HL-60/S4 treated with phorbol 12-myristate 13-acetate at 8.2 ng/mL for 4 days and 3 days (cell line): ENCODE measurements around the gene FBP2.
"Not testable (repeated sequence)": the region's sequence is repeated elsewhere in the genome, so short reads cannot be mapped to it uniquely, and the experiment has no call there.

Experiments
- in situ Hi-C: fragments of 300-500 bp; cut with MboI; formaldehyde crosslinking; loops from 2 replicates; pipeline ENCODE4 v1.15.0; 2022; ENCODE audit warnings: low sequenced_read_pairs

FBP2 gene

GRCh38 chr9:94566550-94566949 lies 27.1 kb downstream of the FBP2 start:
- in situ Hi-C loops: no loop called here

GRCh38 chr9:94564279-94564678 lies 29.3 kb downstream of the FBP2 start:
- in situ Hi-C loops: not testable (repeated sequence)

DNA sequence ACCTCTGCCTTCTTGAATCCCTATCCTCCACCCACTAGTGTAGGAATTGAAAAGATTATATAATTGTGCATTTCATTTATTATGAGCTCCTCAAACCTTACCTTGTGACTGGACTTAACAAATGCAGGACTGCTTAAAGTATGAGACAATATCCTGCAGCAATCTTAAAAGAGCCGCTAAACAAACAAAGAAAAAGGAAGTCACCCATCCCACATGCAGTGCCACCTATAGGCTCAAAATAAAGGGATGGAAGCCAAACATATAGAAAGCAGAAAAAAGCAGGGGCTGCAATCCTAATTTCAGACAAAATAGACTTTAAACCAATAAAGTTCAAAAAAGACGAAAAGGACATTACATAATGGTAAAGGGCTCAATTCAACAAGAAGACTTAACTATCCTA lies 30.1 kb downstream of the FBP2 start:
- in situ Hi-C loops: no loop called here

- in situ Hi-C loops: no loop called here
Measured at GRCh38 chr9:94560237-94560636, 33.4 kb downstream of the FBP2 start.

- in situ Hi-C loops: no loop called here
Measured at GRCh38 chr9:94557376-94557775, 36.2 kb downstream of the FBP2 start.

GRCh38 chr9:94554439-94555331 lies 38.9 kb downstream of the FBP2 start, which contains the start of gene PCAT7:
Gene PCAT7 (plus strand): TSS chr9:94555083.
- in situ Hi-C loops: no loop called here

- in situ Hi-C loops: no loop called here
Measured at GRCh38 chr9:94554078-94554438, 39.6 kb downstream of the FBP2 start.

- in situ Hi-C loops: no loop called here
Measured at GRCh38 chr9:94553029-94553938, 40.3 kb downstream of the FBP2 start.

DNA sequence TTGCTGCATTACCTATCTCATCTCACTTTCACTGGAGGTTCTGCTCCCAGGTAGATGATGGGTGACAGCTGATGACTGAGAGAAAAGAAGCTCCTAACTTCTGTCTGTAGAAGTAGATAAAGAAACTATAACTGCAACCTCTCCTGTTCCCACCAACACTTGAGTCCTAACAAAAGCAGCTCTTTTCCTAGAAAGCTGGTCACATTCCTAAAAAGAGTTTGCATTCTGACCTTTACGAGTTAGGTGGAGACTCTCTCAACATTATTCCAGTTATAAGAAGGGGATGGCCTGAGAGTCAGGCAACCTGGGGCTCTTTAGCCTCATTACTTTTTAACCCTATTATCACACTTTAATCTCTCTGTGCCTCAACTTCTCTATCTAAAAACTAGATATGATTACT lies 47.7 kb downstream of the FBP2 start:
- in situ Hi-C loops: no loop called here

- in situ Hi-C loops: not testable (repeated sequence)
Measured at GRCh38 chr9:94544335-94544734, 49.3 kb downstream of the FBP2 start.

GRCh38 chr9:94538908-94539307 lies 54.7 kb downstream of the FBP2 start:
- in situ Hi-C loops: no loop called here

DNA sequence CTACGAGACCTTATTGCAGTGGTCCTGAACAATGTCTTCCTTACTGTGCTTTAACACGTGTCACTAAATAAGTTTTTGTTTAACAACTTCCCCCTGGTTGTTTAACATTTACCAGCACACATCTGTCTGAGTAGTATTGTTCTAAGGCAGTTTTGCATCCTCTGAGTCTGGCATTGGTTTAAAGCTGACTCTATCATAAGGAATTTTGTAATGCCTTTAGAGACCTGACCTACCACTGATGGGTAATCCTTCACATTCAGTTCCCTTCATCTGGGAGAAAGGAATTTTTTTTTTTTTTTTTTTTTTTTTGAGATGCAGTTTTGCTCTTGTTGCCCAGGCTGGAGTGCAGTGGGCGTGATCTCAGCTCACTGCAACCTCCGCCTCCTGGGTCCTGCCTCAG lies 58.7 kb downstream of the FBP2 start:
- in situ Hi-C loops: no loop called here

DNA sequence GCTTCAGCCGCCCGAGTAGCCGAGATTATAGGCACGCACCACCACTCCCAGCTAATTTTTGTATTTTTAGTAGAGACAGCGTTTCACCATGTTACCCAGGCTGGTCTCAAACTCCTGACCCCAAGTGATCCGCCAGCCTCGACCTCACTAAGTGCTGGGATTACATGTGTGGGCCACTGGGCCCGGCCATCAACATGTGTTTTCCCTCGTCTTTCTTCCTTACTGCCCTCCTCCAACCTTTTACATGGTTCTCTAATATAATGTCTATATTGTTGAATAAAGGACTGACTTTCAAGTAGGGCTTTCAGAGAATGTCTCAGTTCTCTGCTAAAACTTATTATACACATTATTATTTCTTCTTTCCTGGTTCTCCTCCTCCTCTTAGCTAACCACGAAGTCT lies 60.0 kb downstream of the FBP2 start:
- in situ Hi-C loops: no loop called here

DNA sequence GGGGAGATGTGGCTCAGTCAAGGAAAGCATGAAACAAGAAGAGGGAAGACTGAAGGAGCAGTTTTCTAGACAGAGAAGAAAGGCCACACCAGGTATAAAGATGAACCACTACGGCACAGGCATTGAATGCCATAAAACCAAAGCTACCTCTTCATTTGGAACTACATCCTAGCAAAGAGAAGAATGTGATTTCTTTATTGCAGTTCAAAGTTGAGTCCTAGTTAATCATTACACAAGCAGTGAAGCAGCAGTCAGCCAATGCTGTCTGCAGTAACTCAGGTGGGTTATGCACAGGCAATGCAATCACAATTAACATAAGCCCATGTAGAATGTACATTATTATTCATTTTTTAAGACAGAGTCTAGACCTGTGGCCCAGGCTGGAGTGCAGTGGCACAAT lies 60.5 kb downstream of the FBP2 start:
- in situ Hi-C loops: no loop called here

GRCh38 chr9:94528886-94529285 lies 64.7 kb downstream of the FBP2 start:
- in situ Hi-C loops: no loop called here

- in situ Hi-C loops: no loop called here
Measured at GRCh38 chr9:94526951-94527350, 66.7 kb downstream of the FBP2 start.

GRCh38 chr9:94526271-94526670 lies 67.4 kb downstream of the FBP2 start:
- in situ Hi-C loops: no loop called here

GRCh38 chr9:94525396-94526035 lies 68.1 kb downstream of the FBP2 start:
- in situ Hi-C loops: no loop called here

DNA sequence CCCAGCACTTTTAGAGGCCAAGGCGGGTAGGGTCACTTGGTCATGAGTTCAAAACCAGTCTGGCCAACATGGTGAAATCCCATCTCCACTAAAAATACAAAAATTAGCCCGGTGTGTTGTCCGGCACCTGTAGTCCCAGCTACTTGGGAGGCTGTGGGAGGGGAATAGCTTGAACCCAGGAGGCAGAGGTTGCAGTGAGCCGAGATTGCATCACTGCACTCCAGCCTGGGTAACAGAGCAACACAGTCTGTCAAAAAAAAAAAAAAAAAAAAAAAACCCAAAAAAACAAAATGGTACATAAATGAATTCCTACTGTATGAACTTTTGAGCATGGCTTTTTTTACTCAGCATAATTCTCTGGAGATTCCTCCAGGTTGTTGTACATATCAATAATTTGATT lies 76.4 kb downstream of the FBP2 start:
- in situ Hi-C loops: no loop called here

DNA sequence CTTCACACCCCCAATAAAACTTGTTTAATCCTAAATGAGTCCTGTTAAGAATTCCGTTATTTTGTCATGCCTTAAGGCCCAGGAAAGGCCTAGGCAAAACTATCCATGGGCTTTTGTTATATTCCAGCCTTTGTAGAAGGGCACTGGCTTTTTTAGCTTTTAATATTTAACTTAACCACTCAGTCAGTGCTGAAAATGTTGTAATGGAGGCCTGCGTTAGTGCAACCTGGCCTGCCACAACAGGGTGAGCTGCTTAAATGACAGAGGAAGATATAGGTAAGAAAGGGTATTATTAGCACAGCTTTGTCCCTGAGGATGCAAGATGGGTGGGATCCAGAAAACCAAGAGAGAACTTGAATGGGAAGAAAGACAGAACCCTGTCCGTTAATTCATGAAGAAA lies 78.9 kb downstream of the FBP2 start:
- in situ Hi-C loops: no loop called here

DNA sequence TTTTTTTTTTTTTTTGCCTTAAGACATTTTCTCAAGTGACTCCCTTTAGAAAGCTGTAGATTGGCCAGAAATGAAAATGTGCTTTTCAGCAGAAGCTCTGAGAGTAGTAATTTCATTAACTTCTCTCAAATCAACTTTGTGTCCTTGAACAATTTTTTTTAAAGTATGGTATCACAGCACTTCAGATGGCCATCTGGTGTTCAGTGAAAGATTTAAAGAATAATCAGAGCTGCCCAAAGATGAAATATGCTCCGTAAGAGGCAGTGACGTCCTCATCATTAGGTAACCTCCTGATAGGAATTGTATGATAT lies 81.7 kb downstream of the FBP2 start:
- in situ Hi-C loops: no loop called here
